HG03439 (cell line): Measurements from ENCODE around the gene CYB5R4.

ENCODE experiments used
- ATAC-seq: cut with Tn5 transposase; IDR thresholded peaks from one replicate; pipeline ENCODE4 v1.9.1; 2021; ENCODE audit warnings: mild to moderate bottlenecking, moderate library complexity; ENCODE audit not compliant: unreplicated experiment

Gene CYB5R4

GRCh38 chr6:83859410-83860358, at the start of gene CYB5R4:
TSS of gene CYB5R4 (plus strand) at chr6:83859689. CDS start at chr6:83859783, 94 bp downstream.
- peak; percentile 99 for ATAC-seq

- ATAC-seq: no peak
Observed at GRCh38 chr6:83812595-83812994, 46.9 kb upstream of the CYB5R4 start.

- no peak for ATAC-seq
Observed at GRCh38 chr6:83815631-83816272, 43.7 kb upstream of the CYB5R4 start.

- no peak for ATAC-seq
Observed at GRCh38 chr6:83822629-83823169, 36.8 kb upstream of the CYB5R4 start.

GRCh38 chr6:83824388-83824801, 35.1 kb upstream of the CYB5R4 start:
- ATAC-seq: no peak

GRCh38 chr6:83824831-83825230, 34.7 kb upstream of the CYB5R4 start:
- no peak for ATAC-seq

- ATAC-seq: no peak
Observed at GRCh38 chr6:83827050-83827449, 32.4 kb upstream of the CYB5R4 start.

- ATAC-seq: no peak
Observed at GRCh38 chr6:83838727-83839126, 20.8 kb upstream of the CYB5R4 start.

- ATAC-seq: no peak
Observed at GRCh38 chr6:83844170-83844569, 15.3 kb upstream of the CYB5R4 start.

GRCh38 chr6:83846291-83846690, 13.2 kb upstream of the CYB5R4 start:
- ATAC-seq: no peak

GRCh38 chr6:83847179-83847578, 12.3 kb upstream of the CYB5R4 start:
- peak; percentile 78 for ATAC-seq

- ATAC-seq: no peak
Observed at GRCh38 chr6:83849127-83849526, 10.4 kb upstream of the CYB5R4 start.

- ATAC-seq: no peak
Observed at GRCh38 chr6:83849610-83850009, 9.9 kb upstream of the CYB5R4 start.

GRCh38 chr6:83852528-83853177, 6.8 kb upstream of the CYB5R4 start:
- ATAC-seq: no peak

- no peak for ATAC-seq
Observed at GRCh38 chr6:83853178-83854000, 6.1 kb upstream of the CYB5R4 start, which contains the start of gene RIPPLY2. TSS of gene RIPPLY2 (plus strand) at chr6:83853360. CDS start at chr6:83853417, 57 bp downstream.

GRCh38 chr6:83854001-83854501, 5.4 kb upstream of the CYB5R4 start:
- no peak for ATAC-seq

- ATAC-seq: no peak
Observed at GRCh38 chr6:83854766-83855165, 4.7 kb upstream of the CYB5R4 start.

GRCh38 chr6:83860359-83860755, 868 bp downstream of the CYB5R4 start:
- no peak for ATAC-seq

- no peak for ATAC-seq
Observed at GRCh38 chr6:83860782-83861495, 1.4 kb downstream of the CYB5R4 start.
